GM18520 (cell line): ENCODE data around the gene PRKRA.
"Not testable (repeated sequence)": the region's sequence is repeated elsewhere in the genome, so short reads cannot be mapped to it uniquely, and the experiment has no call there.

Source experiments
- ATAC-seq: cut with Tn5 transposase; IDR thresholded peaks from one replicate; pipeline ENCODE4 v1.9.1; 2021; ENCODE audit not compliant: unreplicated experiment

The PRKRA gene

DNA sequence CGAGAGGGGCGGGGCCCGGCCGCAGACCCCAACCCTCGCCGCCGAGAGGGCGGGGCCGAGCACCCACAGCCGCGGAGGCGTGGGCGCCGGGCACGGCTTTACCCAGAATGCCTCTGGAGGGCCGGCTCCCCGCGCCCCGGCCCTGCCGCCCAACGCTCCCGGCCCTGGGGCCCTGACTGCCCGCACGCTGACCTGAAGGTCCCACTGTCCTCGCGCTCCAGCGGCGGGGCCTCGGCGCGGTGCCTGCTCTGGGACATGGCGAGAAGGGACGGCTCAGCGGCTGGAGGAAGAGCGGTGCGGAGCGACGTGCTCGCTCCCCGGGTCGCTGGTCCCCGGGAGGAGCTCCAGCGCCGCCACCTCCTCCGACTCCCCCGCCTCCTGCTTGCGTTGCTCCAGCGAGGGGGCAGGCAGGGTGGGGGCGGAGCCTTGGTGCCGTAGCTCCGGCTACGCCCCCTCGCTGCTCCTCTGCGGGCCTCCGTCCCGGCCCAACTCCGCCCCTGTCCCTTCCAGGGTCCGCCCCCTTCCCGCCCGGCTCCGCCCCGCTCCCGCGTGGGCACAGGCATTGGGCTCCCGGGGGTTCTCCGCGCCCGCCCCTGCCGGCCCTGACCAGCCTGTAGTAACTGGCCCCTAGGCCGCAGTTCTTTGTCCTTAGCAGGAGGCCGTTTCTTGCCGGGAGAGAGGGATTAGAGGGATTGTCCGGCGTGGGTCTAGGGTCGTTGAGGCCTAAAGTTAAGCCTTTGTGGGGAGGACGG lies at the start of gene PRKRA, which contains the start of gene PJVK:
Gene PRKRA, minus strand, starts transcription at position 402 of the 752 bp plus-strand sequence. Its CDS starts 145 bp downstream, at position 257.
Gene PJVK, plus strand, starts transcription at position 605 of the 752 bp plus-strand sequence. CDS start 2,032 bp downstream, outside the sequence.
- peak; percentile 70 for ATAC-seq

DNA sequence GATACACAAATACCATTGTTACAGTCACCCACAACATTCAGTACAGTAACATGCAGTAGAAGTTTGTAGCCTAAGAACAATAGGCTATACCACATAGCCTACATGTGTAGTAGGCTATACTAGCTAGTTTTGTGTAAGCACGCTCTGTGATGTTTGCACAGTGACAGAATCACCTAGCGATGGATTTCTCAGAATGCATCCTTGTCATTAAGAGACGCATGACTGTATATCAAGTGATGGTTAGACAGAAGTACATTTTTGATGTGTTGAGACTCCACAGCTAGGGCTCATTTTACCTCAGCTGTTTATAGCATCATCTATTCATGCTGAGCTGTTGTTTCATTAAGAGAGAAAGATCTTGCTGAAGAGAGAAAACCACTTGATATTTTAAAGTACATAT lies 48.7 kb upstream of the PRKRA start:
- ATAC-seq: no peak

DNA sequence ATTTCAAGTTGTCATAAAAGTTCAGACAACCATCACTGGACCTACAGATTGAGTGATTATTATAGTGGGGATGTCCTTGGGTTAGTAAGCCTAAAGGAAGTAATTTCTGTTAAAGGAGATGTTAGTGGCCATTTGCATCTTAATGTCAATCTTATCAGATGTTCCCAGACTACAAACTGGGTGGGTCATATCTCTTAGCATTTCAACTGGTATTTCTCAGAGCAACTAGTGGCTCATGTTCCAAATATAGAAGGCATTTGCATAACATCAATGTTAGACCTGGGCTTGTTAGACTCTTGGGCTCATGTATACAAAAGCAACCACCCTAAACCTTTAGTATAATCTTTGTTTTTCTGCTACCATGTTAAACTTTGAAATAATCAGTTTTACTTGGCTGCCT lies 47.2 kb upstream of the PRKRA start:
- no peak for ATAC-seq

DNA sequence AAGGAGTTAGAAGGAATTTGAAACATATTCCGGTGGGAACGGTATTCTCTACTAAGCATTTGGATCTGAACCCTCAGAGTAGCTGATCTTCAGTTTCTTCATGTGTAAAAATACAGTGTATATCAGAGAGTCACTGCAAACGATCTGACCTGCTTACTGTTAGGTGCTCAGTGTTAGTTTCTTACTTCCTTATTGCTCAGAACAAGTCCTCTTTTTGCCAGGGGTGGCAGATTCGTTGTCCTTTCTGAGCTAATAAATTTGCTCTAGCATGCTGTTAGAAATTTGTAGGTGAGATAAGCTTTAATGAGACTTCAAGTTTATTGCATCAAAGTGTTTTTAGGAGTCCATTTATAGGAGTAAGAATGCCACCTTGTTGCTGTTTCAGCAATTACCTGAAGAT lies 45.1 kb upstream of the PRKRA start:
- ATAC-seq: no peak

DNA sequence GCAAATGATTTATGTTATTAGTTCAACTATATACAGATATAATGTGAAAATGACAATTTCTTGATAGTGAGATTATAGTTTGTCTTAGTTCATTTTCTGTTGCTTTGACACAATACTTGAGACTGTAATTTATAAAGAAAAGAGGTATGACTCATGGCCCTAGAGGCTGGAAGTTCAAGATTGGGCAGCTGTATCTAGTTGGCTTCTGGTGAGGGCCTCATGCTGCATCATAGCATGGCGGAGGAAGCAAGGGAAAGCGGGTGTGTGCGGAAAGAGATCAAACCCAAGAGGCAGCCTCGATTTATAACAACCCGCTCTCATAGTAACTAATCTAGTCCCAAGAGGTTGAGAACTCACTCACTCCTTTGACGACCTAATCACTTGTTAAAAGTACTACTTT lies 40.6 kb upstream of the PRKRA start:
- ATAC-seq: no peak

DNA sequence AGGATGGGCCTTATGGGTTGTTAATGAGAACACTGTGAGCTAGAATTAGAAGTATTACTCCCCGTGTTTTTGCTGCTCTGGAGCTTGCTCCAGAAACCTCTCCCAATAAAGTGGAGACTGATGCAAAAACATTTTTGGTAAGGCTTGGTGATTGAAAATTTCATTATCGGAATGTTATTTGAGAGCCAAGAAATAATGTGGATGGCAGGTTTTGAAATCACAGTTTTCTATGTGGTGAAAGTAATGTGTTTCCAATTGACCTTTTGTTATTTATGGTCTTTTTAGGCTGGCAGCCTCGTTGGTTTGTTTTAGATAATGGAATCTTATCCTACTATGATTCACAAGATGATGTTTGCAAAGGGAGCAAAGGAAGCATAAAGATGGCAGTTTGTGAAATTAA lies 34.4 kb upstream of the PRKRA start:
- ATAC-seq: no peak

DNA sequence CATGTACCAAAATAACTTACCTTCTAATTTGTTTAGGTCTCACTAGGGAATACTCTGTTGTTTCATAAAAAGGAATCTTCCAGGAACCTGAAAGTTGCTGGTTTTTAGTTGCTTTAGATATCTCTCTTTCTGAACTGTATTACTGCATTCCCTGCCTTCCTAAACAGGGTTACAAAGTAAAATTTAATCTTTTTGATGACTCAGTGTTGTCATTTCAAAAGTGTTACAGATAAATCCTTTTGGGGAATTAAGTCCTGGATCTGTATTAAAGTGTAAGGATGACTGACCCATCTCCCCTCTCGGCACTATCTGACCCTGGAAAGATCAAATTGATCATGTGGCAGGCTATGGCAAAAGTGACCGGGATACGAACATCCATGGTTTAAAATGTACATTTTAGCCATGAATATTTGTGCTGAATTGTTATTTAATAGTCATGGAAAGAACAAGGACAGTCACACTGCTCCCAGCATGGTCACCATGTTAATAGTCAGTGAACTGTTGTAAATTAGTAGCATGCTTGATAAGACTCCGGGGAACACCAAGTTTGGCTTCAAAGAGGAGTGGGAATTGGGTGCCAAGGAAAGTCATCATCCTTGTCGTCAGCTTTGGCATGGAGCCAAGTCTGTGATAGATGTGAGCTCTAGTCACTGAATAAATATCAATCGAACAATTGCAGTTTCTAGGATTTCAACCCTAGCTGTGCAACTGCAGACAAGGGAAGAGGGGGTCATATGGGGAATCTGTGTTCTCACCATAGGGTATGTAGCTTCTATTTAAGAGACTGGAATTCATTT lies 33.5 kb upstream of the PRKRA start:
- no peak for ATAC-seq

DNA sequence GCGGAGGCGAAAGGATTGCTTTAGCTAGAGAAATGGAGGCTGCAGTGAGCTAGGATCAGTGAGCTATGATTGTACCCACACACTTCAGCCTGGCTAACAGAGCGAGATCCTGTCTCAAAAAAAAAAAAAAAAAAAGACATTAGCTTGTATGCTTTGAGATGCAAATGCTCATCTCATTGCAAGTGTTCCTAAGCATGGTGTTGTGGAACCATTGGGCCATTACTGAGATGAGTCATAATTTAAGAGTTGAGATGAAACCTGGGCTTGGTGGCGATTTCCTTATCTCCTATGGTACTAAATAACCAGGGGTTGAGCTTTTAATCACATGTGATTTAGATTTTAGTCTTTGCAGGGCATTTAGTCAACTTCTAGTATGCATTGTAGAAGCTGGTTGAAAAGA lies 31.5 kb upstream of the PRKRA start:
- ATAC-seq: peak; percentile 15

DNA sequence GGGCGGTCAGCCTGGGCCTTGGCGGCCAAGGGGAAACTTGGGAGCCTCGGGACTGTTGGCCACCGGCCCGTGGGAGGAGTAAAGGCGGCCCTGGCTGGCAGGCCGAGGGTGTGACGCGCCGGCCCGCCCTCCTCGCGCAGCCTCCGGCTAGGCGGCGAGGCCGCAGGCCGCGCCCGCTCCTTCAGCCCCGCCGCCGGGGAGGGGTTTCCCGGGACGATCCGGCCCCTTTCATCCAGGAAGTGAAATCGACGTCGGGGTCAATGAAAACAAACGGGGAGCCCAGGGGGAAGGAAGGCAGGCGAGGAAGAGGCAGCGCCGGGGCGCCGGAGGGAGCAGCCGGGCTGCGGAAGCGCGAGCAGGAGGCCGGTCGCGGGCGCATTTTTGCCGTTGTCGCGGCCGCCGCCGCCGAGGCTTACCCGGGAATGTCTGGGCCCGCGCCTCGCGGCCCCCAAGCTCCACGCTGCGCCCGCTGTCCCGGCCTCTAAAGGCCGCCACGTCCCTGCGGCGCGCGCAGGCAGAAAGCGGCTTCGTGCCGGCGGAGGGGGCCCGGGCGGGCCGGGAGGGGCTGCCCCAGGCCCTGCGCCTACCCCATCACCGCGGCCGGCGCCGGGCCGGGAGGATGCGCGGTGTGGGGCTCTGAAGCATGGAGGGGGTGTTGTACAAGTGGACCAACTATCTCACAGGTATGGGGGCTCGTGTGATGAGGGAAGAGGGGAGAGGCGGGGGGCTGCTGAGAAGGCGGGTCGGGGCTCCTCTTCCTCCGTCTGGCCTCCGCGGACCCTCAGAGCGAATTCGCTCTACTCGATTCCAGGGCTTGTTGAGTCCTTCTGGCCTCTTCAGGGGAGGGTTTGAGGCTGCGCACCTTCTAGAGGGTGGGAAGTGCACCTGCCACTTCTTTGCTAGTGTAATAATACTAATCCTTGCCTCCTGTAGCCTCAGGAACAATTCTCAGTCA lies 29.5 kb upstream of the PRKRA start, which contains the start of gene PLEKHA3:
Gene PLEKHA3, plus strand, starts transcription at position 231 of the 955 bp plus-strand sequence. Its CDS starts 413 bp downstream, at position 644.
- ATAC-seq: peak; percentile 65

DNA sequence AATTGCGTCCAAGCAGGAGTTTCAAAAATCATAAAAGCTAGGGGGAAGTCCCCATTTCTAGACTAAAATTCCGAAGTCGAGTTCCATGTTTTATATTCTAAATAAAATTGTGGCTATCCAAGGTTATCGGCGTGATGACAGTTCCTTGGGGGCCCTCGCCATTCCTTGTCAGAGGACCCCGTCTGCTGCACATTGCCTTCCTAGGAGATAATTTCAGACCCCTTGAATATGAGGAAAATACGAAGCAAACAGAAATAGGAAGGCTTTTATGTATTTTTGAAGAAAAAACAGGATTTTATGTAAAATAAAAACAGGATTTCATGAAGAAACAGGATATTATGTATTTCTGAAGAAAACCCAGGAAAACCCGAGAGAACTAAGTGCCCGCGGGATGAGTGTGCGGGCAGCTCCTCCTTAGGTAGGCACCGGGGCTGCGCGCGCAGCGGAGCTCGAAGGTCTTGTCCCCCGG lies 28.8 kb upstream of the PRKRA start:
- ATAC-seq: no peak

DNA sequence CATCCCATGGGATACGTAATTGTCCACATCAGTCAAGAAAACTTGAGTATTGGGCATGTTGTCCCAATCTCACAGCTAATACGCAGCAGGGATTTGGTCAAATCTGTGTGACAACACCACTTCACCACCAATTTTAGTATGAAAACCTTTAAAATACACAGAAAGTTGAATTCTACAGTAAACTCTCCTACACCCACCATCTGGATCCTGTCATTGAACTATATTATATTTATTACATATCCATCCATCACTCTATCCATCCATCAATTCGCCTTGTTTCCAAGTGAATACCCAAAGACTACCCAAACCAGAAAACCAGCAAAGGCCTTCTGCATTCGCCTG lies 28.3 kb upstream of the PRKRA start:
- ATAC-seq: no peak

DNA sequence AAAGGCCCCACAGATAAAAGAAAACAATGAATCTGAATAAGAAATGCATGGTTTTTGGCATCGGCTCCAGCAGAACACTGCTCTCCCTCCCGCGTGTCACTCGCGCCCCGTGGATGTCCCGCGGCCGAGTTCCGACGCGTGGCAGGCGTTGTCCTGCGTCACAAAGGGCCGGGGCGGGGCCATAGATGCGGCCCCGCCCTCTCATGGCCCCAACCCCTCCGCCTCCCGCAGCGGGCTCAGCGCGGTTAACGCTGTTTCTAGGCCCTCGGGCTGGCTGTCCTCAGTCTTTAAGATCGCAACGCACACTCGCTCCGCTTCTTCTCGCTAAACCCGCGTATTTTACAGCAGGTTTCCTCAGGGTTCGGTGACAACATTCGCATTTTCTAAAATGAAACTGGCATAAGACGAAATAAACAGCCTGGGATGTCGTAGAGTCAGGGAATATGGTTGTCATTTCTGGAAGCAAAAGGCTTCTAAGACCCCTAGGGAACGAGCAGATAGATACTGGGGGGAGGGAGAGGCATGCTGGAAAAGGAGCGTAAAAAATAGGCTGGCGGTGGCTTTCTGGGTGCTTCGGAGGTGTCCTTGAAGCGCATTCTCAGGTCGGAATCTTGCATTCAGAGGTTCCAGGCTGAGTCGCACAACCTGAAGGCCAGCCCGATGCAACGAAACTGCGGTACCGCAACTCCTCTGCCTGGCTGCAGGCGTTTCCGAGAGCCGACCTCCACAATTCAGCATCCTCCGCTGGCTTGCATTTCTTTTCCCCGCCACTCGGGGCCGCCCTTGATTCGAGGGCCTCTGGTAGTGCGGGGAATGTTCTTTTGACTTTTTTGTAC lies 27.7 kb upstream of the PRKRA start, which contains the start of gene FKBP7:
Gene FKBP7, minus strand, starts transcription at position 162 of the 836 bp plus-strand sequence. Its CDS starts 101 bp downstream, at position 61.
- peak; percentile 26 for ATAC-seq

DNA sequence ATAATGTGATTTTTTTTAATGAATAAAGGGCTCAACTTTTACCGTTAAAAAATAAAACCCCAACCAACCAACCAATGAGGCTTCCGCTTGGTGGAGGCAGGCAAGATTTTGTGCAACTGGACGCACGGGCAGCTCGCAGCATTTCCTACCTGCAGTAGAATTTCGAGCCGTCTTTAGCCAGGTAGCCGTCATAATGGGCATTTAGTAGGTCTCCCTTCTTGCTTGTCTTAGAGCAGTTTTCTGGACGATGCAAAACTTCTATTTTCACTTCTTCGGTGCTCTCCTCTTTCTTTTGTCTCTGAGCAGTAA lies 27.1 kb upstream of the PRKRA start:
- peak; percentile 0 for ATAC-seq

DNA sequence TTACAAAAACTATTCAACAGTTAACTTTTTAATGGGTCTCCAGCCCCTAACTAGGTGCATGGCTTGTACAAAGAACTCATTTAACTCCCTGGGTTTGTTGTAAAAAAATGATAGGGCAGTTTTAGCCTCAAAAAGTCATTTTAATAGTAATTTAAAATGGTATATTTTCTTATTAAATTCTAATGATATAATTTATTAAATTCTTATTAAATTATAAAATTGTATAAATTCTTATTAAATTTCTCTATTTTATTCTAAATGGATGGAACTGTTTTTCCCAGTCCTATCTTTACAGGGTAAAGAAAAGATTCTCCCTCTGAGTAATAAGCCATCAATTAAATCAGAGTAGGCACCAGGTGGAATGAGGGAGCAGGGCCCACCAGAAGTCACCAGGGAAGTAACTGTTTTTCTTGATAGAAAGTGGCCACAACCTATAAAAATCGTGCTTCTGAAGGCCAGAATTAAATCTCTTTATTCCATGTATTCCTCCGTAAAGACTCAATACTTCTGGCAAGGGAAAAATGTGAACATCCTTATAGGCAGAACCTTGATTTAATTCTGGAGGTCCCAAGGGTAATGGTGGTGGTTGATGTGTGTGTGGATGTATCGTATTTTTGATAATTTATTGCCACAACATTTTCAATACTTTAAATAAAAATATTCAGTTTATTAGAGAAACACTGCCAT lies 26.6 kb upstream of the PRKRA start:
- ATAC-seq: no peak

DNA sequence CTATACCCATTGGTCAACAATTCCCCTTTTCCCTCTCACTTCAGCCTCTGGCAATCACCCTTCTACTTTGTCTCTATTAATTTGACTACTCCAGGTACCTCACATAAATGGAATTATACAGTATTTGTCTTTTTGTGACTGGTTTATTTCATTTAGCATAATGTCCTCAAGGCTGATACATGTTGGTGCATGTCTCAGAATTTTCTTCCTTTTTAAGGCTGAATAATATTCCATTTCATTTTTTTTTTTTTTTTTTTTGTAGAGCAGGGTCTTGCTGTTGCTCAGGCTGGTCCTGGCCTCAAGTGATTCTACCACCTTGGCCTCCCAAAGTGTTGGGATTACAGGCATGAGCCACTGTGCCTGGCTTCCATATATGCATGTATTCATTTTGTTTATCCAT lies 25.5 kb upstream of the PRKRA start:
- ATAC-seq: no peak

DNA sequence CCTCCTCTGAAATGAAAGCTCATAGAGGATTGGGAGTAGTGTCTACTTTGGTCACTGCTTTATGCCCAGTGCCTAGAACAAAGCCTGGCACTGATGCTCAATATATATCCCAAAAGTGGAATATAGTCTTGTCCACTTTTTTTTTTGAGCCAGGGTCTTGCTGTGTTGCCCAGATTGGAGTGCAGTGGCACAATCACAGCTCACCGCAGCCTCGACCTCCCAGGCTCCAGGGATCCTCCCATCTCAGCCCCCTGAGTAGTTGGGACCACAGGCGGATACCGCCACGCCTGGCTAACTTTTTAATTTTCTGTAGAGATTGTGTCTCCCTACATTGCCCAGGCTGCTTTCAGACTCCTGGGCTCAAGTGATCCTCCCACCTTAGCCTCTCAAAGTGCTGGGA lies 23.6 kb upstream of the PRKRA start:
- ATAC-seq: no peak

DNA sequence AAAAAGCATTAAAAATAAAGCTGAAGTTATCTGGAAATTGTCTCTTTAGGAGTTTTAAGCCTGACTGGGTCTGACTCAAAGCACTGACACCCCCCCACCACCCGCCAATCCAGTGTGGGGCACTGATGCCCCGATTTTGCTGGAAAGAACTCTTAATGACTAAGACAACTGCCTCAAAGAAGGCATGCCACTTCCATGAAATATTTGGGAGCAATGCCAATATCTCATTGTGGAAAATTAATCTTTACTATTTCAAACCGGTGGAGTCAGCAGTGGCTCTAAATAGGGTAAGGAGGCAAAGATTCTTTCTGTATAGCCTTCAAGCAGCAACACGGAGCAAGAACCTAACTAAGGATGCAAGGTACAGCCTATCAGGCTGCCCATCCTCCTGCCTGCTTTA lies 23.0 kb upstream of the PRKRA start:
- ATAC-seq: no peak

DNA sequence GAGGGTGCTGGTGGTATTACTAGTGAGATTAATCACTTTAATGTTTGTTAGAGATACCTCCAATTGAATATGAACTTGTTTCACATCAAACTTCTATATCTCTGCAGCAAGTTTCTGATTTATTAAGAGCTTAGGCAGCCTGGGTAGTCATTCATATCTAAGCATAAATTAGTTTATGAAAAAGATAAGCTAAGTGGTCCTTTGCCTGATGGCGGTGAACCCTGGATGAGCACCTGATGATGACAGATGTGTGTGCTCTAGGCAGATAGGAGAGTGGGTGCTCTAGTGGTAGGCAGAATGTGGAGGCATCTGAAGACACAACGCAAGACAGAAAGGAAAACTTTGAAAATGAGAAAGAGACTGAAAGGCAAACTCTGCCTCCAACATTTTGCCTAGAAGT lies 22.4 kb upstream of the PRKRA start:
- ATAC-seq: no peak

DNA sequence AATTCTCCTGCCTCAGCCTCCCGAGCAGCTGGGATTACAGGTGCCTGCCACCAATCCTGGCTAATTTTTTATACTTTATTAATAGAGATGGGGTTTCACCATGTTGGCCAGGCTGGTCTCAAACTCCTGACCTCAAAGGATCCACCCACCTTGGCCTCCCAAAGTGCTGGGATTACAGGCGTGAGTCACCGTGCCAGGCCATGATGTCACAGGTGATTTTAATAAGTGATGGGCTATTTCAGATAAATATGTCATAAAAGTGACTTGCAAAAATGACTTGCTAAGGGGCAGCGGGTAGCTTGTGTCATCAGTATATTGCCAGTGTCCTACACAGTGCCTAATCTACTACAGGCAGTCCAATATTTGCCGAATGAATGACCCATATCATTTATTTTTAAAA lies 20.3 kb upstream of the PRKRA start:
- not testable (repeated sequence) for ATAC-seq
